ENCODE results near the gene BAIAP2L2. TPM values are rescaled to one million over a fixed set of nuclear protein-coding genes. Genes with fewer than 3 reads are reported as not detected.
"Not testable (repeated sequence)": the region's sequence is repeated elsewhere in the genome, so short reads cannot be mapped to it uniquely, and the experiment has no call there.

BAIAP2L2 gene
- total RNA-seq, 1 donor from 2014 or later: 0.61 TPM

DNA sequence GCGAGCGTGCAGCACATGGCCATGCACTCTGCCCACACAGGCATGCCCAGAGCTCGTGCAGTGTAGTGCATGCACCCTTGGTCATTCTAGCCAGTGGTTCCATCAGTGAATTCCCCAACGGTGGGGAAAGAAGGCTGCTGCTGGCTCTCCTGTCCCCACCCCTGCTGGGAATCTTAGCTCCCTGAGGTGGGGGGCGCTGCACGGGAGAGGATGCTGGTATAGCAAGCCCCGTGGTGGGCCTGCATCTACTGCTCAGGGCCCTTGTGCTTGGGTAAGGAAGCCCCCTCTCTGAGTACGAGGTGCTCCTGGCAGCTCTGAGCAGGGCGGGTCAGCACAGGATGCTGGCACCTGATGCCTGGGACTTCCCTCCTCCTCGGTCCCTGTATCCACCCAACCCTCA, 18.5 kb upstream of the BAIAP2L2 start:
- intact Hi-C loops (cut with micrococcal nuclease): no loop called here

DNA sequence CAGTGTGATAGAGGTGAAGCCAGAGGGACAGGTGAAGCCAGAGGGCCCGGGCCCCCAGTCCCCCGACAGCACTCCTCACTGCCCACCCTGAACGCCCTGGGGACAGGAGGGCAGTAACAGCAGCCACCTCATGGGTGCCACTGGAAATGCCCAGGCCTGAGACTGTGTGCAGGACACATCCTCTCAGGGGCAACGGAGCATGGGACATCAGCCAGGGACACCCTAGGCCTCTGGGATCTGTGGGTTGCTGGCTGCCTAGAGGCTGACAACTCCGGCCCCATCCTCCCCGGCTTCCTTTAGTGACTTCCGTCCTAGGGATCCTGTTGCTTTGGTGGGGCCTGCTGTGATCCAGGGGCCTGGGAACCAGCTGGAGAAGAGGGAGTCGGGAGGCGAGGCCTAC, 17.4 kb upstream of the BAIAP2L2 start:
- intact Hi-C loops (cut with micrococcal nuclease): no loop called here

DNA sequence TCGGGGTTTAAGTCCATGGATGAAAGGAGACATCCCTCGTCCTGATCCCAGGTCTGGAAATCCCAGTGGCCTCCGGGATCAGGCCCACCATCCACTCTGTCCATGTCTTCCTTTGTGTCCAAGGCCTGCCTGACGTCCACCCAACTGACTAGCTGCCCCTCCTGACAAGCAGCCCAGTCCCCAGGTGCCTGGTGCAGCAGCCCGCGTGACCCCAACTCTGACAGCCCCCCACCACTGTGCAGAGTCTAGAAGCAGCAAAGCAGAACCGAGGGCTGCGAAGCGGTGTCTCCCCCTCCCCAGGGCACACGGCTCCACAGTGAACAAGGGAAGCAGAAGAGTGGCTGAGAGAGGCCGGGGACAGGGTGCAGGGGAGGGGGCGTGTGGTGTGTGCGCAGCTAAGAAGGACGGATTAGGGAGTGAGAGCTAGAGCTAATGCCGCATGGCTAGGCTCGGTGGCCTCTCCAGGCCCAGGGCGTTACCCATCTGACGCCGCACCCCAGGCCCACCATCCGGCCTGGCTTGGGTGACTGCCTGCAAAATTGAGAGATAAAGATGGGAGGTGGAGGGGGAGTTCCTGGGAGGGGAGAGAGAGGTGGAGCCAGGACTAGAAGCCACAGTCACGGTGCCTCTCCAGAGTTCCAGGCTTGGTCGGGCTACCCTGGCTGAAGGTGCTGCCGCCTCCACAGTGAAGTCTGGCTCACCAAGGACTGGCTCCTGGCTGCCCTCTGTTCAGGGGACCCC, 16.6 kb upstream of the BAIAP2L2 start:
- intact Hi-C loops (cut with micrococcal nuclease): no loop called here

DNA sequence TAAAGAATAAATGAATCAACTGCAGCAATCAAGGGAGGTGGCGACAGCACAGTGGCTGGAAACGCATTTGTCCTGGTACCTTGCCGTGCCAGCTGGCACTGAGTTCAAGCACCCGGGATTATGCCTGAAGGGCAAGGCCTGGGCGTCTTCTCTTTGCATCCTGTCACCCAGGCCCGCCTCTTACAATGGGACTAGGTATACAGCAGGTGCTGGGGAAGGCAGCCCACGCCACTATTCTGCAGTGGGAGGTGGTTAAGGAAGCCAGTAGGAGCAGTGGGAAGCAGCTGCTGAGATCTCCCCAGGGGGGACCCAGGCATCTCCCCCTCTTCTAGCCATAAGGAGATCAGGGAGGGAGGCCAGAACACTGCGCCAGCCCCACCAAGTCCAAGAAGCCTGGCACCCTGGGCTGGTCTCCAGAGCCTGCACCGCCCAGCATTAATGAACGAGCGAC, 15.3 kb upstream of the BAIAP2L2 start:
- intact Hi-C loops (cut with micrococcal nuclease): no loop called here

DNA sequence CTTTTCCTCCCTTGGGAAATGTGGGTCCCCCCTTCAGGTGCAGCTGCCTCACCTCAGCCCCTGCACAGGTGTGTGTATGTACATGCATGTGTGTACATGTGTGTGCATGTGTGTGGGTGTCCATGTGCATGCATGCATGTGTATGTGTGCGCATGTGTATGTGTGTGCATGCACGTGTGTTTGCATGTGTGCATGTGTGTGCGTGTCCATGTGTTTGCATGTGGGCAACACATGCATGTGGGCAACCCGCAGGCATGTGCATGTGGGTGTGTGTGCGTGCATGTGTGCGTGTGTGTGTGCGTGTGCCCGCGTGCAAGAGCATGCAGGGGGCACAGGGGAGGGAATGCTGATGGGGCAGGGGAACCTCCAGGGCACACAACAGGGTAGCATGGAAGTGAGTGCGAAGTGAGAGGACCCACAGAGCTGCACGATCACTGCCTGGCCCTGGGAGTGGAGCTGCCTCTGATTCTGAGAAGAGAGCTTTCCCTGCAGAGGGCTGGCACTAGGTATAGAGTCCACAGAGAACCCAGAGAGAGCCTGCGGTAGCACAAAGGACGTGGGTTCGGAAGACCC, 14.6 kb upstream of the BAIAP2L2 start:
- intact Hi-C loops (cut with micrococcal nuclease): no loop called here

DNA sequence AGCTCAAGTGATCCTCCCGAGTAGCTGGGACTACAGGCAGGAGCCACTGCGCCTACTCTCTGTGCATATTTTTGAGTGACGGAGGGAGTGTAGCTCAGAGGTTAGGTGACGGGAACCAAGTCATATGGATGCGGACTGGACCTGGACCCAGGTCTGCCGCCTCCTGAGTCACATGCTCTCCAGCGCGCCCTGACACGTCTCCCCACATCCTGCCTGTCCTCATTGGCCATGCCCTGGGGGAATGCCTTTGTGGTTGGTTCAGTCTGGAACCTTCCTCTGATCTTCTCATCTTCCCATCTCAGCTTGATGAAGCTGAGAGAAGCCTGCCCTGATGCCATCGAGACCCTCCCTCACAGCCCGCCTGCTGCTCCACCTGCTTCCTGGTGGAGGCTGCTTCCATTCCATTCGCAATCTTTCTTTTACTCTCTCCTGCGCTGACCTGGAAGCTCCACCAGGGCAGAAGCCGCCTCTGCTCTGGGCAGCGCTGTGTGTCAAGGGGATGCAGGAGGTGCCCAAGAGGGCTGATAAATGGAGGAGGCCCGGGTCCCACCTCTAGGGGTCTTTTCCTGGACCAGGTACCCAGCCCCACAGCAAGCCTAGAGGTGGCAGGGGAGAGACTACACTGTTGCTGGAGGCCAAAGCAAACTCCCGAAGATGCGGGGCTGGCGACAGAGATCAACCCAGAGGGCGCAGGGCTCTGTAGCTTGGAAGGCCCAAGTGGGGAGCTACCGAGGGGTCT, 13.9 kb upstream of the BAIAP2L2 start:
- intact Hi-C loops (cut with micrococcal nuclease): no loop called here

DNA sequence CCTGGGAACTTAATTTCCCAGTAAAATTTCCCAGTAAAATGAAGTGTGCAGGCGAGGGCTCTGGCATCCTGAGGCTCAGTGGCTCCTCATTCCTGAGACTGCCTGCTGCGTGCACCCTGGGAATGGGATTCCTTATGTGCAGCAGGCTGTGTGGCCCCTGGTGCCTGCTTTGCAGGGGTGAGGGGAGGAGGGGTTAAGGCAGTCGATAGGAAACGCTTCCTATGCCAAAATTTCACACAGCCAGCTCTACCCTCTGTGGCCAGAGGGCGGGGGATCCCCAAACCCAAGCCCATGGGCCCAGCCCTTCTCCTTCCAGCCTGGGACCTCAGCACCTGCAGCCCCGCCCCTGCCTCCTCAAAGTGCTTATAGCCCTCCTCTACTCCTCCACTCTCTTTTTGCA, 12.1 kb upstream of the BAIAP2L2 start:
- intact Hi-C loops (cut with micrococcal nuclease): no loop called here

DNA sequence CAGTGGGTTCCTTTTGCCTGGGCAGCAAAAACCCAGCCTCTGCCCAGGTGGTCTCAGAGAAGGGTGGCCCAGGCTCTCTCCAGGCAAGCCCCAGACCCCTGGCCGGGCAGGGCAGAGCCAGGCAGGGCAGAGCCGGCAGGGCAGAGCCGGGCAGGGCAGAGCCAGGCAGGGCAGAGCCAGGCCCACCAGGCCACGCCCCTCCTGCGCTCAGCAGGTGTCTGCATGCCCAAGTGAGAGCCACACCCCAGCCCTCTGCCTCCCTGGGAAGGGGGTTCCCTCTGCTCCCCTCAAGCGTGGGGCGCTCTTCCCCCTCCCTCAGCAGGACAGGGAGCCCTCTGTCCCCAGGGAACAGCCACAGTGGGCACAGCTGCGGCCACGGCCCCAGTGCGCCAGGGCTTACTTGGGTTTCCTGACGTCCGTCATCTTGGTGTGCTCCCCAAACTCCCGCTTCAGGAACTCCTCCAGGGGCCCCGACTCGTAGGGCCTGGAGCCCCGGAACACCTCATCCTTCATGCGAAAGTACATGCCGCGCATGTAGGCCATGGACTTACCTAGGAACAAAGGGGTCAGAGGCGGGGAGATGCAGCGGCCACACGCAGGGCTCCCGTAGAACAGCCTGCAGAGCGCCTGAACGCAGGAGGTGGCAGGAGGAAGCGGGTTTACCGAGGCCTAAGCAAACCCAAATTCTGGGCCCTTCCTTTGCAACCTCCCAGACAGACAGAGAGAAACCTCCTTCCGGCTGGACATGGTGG, 10.1 kb upstream of the BAIAP2L2 start:
- intact Hi-C loops (cut with micrococcal nuclease): no loop called here

DNA sequence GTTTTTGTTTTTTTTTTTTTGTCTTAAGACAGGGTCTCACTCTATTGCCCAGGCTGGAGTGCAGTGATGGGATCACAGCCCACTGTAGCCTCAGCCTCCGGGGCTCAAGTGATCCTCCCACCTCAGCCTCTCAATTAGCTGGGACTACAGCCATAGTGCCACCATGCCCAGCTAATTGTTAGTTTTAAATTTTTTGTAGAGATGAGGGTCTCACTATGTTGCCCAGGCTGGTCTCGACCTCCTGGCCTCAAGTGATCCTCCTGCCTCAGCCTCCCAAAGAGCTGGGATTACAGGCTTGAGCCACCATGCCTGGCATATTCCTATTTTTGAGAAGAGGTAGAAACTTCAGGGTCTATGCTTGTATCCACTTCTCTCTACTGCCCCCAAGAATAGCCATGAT, 8.3 kb upstream of the BAIAP2L2 start:
- intact Hi-C loops (cut with micrococcal nuclease): not testable (repeated sequence)

DNA sequence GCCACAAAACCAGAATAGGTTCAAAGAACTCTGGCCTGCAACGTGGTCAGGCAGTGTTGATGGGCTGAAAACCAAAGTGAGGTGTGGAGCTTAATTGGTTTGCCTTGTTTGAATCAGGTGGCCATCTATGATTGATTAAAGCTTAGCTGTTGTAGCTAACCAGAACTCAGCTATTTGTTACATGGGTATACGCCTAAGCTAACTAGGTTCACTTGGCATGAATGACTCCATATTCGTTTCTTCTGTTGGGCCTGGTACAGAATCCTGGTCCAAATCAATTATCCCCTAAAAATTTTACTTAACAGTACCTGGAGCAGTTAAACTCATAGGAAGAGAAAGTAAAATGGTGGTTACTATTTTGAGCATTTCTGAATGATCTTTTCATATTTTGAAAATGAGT, 7.7 kb upstream of the BAIAP2L2 start:
- intact Hi-C loops (cut with micrococcal nuclease): no loop called here

DNA sequence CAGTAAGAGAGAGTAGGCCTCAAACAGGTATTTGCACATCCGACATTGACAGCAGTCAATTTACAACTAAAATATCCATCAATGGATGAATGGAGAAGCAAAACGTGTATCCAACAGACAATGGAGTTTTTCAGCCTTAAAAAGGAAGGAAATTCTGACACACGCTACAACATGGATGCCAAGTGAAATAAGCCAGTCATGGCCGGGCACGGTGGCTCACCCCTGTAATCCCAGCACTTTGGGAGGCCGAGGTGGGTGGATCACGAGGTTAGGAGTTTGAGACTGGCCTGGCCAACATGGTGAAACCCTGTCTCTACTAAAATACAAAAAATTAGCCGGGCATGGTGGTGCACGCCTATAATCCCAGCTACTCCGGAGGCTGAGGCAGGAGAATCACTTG, 7.1 kb upstream of the BAIAP2L2 start:
- intact Hi-C loops (cut with micrococcal nuclease): not testable (repeated sequence)

DNA sequence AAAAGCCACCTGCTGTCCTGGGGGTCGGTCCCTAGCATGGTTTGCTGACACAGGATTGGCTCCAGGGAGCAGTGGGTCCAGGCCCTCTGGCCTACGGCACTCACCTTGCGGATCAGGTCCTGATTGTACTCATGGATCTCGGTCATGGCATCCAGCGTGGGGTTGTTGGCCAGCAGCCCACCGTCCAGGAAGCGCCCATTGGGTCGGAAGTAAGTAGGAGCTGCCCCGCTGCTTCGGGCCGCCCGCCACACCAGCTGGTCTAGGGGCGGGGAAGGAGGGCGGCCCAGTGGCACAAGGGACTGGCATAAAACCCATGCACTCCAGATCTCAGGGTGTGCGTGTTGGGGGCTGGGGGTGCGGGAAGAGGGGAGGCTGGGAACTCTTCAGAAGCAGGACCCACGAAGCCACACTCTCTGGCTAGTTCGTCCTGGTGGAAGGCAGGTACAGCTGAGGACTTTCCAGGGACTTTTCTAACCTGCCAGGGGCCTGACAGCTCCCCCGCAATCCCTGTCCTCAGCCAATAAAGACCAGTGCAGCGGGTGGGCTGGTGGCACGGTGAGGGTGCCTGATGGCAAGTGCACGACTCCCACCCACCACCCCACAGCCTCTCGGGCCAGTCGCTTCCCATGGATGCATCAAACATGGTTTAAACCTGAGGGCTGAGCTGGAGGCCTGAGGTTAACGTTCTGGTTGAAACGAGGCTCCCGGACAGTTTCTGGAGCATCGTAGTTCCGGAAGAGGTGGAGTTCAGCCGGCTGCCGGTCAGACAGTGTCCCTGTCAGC, 5.1 kb upstream of the BAIAP2L2 start:
- intact Hi-C loops (cut with micrococcal nuclease): loop anchor here (2.0 kb wide), 1 partner anchor 237 kb away; no protein-coding TSS in a partner anchor

DNA sequence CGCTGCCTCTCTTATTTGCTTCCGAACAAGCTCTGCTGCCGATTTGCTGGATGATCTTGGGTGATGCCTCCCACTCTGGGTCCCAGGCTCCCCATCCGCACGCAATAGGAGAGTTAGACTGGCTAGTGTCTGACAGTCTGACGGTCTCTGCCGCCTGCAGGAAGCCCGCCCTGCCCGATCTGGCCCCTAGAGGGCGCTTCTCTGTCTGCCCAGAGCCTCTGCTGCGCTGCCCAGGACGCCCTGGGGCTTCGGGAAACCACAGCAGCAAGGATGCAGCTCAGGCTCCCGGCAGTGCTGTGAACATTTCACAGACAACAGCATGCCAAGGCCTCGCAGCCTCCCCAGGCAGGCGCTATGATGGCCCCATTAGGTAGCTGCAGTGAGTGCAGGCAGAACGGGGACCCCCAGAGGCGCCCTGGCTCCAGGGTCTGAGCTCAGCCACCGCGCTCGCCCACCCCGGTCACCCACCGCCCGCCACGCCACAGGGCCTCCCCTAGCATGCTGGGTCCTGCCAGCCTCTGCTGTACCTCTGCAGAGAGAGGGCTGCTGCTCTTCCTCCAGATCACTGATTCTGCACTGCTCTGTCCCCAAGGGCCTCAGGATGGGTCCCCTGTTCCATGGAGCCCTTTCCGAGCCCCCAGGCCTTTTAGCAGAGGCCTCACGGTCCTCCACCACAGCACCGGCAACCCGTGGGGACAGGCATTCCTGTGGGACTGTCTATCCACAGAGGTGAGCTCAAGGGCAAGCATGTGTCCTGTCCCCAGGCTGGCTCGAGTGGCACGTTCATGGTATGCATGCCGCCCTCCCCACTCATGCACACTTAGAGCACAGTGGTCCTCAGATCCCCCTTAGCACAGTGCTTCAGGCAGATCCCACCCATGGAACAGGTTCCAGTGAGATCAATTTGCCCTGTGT, 4.3 kb upstream of the BAIAP2L2 start:
- intact Hi-C loops (cut with micrococcal nuclease): loop anchor here (2.0 to 5.0 kb wide), 2 partner anchors 88 to 238 kb away; partner anchors contain the start of gene MAFF

DNA sequence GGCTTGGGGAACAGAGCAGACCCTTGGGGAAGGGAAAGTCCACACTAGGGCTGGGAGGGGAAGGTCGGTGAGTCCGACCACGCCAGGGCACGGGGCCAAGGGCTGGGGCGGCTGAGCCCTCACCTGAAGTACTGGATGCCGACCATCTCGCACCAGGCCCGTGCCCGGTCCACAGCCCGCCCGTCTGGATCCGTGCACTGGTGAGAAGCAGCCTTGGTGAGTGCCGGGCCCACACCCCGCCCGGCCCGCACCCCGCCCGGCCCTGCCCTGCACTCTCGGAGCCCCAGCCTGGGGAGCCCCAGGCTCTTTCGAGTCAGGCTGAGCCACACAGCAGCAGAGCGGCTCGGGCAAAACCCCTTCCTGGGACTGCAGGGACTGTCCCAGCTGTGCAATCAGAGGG, 1.9 kb upstream of the BAIAP2L2 start:
- intact Hi-C loops (cut with micrococcal nuclease): loop anchor here (5.0 kb wide), 1 partner anchor 90 kb away; the partner anchor contains the start of gene MAFF

DNA sequence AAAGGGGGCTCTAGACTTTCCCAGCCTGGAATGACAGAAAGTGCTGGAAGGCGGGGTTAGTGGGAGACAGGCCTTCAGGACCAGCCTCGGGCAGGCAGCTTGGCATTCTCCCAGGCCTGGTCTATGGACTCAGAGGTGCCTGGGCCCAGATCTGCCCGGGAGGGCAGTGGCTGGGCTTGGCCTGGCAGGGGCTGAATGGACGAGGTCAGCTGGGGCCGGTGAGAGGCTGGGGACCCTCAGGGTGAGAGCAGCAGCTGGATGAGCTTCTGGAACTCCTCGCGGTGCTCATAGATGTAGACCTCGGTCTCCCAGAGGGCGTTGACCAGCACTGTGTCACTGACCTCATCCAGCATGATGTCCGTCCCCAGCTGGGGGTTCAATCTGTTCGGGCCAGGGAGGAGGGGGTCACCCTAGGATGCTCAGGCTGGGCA, 1.5 kb upstream of the BAIAP2L2 start:
- intact Hi-C loops (cut with micrococcal nuclease): loop anchor here (5.0 kb wide), 1 partner anchor 90 kb away; the partner anchor contains the start of gene MAFF

DNA sequence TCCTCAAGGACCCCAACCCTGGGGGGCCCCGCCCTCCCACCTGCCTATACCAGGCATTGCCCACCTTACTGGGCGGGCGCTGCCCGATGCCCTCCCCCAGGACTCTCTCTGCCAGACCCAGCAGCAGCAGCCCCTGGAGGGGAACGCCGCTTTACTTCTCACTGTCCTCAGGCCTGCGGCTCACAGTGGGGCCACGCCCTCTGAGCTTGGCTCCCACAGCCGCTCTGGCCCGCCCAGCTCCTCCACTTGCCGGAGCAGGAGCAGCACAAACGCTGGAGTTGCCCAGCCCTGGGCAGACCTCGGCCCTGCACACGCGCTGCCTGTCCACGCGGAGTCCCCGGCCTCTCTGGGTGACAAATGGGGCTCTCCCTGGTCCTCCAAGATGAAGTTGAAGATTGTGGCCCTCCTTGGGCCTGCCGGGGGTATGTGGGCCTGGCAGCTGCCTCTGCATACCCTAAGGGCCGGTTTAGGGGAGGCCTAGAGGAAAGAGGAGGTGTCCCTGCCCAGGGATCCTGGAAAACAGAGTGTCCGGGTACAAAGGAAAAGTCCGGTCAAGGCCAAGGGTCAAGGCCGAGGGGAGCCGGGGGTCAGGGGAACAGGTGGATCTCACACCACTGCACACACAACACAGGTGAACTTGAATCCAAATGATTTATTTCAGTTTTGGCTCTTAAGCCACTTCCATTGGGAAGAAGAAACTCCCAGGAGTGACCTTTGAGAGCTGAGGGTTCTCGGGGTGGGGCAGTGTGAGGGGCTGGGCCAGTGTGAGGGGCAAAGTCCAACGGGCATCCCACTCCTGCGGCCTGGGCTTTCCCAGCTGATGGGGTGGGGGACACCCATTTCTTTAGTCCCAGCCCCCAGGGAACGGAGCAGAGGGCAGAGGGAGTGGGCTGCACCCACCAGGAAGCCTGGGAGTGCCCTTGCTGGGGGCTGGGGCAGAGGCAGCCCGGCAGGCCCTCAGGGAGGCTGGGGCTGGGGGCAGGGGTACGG, 674 bp upstream of the BAIAP2L2 start:
- intact Hi-C loops (cut with micrococcal nuclease): loop anchor here (5.0 kb wide), 1 partner anchor 91 kb away; the partner anchor contains the start of gene MAFF

DNA sequence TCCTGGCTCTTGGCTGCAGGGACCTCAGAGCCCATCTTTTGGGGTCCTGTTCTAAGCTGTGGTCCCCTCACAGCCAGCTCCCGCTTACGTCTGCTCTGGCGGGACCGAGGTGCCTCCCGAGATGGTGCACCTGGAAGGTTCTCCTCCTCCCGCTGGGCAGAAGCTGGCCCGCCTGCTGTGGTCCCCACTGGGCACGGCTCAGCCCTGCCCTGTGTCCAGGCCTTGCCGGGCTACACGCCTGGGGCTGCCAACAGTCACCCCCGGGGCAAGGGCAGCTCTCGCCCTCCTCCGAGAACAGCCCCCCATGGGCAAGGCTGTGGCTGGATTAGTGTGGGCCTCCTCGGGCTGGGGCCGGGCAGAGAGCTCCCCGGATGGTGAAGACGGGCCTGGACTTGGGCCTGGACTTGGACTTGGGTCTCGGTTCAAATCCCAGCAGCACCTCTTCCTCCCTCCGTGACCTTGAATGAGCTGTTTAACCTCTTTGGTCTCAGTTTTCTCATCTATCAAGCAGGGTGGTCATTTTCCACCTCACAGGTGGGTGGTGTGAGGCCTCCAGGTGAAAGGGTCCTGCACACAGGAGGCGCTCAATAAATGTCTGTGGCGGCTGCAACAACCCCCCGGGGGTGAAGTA, 998 bp downstream of the BAIAP2L2 start:
- intact Hi-C loops (cut with micrococcal nuclease): loop anchor here (5.0 kb wide), 1 partner anchor 93 kb away; the partner anchor contains the start of gene MAFF

Data from T-helper 1 cell treated with Interleukin-12 subunit alpha and Interleukin-12 subunit beta and Interleukin-4 antibody, amounts not matched to agents 30 ng/mL and 1 ng/mL, for 36 hours (primary cell).